IPS-18c (cell line): Measurements from ENCODE around the gene DSCAM.

Source experiments
- H3K4me3 ChIP-seq: 2 replicates; pipeline ENCODE4 v1.7.0; 2013; ENCODE audit warnings: low read depth, mild to moderate bottlenecking, low read length, moderate library complexity; ENCODE audit not compliant: insufficient read depth
- H3K9me3 ChIP-seq: one replicate; pipeline ENCODE4 v1.6.1; 2013; ENCODE audit warnings: mild to moderate bottlenecking, low read length, moderate library complexity; ENCODE audit not compliant: control insufficient read depth, insufficient read depth

The DSCAM gene

DNA sequence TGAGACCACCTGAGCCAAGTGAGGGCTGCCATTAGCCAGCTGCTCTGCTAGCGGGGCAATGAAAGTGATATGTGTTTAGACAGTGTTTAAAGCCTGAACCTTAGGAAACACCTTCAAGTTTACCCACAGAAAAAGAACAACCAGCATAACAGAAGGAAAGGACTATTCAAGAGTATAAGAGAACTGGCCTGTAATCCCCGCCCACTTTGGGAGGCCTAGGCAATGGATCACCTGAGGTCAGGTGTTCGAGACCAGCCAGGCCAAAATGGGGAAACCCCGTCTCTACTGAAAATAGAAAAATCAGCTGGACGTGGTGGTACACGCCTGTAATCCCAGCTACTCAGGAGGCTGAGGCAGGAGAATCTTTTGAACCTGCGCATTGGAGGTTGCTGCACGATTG, 830.3 kb downstream of the DSCAM start:
- Histone ChIP-seq H3K4me3 (no peak overlapping the region), H3K9me3 (no peaks in the 10 kb centered on the region)

DNA sequence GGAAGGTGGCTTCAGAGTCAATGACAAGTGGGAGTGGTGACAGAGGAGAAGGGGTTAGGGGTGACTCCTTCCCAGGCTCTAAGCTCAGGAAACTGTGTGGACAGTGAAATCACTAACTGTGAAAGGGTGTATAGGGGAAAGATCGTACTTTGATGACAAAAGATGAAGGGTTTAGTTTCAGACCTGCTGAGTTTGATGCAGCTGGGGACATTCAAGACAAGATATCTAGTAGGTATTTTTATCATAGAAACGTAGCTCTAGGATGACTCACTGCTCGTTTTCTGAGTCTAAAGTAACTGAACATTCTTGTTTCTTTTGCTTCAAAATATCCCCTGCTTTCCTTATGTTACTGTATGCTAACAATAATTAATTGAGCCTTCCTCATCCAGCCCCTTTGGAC, 830.7 kb downstream of the DSCAM start:
- H3K9me3 ChIP-seq: no peaks in the 10 kb centered on the region
- no peak overlapping the region for H3K4me3 ChIP-seq

DNA sequence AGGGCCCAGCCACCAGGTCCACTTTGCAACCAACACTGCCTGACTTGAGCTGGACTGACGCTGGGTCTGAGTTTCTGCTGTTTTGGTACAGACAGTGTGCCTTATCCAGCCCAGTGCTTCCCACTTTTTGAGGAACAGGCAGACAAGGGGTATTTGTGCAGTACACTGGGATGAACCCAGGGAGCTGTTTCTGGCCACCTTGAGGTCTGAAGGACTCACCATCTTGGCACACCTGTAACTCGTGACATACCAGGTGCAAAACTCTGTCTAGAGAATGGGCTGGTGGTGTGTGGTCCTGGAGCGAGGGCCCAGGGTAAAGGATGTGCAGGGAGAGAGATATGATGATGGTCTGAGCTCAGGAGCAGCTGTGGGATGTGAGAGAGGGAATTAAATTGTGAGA, 831.1 kb downstream of the DSCAM start:
- Histone ChIP-seq H3K4me3 (no peak overlapping the region), H3K9me3 (no peaks in the 10 kb centered on the region)

DNA sequence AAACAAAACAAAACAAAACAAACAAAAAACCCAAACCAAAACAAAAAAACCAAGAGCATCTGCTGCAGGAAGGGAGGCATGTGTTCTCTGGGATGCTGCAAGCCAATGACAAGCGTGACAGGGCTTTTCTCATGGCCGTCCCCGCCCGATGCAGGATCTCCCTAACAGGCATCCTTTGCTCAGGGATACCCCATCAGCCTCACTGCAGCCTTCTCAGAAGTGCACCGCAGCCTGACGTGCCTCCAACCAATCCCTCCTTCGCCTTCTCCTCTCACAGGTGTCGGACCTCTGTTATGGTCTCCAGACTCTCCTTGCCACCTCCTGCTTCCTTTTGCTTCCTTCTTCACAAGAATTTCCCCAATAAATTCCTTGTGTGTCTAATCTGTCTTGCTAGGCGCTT, 832.6 kb downstream of the DSCAM start:
- no peaks in the 10 kb centered on the region for H3K9me3 ChIP-seq

DNA sequence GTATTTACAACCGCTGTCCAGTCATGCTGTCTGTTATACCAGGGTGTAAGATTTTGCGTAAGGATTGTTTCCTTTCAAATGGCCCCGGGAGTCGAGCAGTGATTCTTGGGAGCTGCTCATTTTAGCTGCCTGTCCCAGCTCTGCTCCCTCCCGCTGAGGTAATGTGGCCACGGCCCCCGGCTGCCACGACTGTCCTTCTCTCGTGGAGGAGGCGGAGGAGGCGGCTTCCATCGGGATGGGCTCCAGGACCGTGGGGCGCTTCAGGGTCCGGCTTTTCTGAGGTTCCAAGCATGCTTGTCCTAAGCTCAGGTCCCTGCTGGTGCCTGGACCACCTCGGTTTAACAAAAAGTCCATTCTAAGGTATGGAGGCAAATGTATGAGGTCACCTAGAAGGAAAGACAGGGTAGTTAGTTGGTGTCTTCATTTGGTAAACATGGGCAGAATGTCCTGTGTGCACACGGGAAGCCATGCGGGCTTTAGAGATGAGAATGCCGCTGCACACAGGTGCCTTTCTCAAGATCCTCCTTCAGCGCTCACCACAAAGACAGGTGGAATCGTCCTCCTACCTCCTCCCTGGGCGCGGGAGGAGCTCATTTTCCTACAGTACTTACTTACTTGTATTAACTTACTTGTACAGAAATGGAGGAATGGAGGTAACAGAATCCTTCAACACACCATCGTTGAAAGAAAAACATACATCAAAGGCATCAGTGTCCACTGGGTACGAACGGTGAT, 833.8 kb downstream of the DSCAM start:
- Histone ChIP-seq H3K4me3 (no peak overlapping the region), H3K9me3 (no peaks in the 10 kb centered on the region)

More for the DNA sequence above, 832.6 kb downstream of the DSCAM start:
- no peak overlapping the region for H3K4me3 ChIP-seq

DNA sequence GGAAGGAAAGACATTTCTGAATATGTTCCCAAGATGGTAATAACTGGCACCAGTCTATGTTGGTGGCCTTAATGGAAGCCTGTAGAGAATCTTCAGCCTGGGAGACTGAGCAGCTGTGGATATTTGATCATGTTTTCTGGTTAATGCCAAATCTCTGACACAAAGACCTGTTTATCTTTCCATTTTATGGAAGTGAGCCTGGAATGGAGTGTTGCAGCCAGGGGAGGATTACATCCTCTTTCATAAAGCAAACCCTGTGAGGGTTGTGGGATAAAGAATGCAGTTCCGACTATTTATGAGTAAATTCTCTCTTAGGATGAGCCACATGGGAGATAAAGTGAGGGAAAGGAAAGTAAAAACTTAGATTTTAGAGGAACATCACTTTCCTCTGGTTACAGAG, 835.6 kb downstream of the DSCAM start:
- H3K4me3 ChIP-seq: no peak overlapping the region
- H3K9me3 ChIP-seq: no peaks in the 10 kb centered on the region

DNA sequence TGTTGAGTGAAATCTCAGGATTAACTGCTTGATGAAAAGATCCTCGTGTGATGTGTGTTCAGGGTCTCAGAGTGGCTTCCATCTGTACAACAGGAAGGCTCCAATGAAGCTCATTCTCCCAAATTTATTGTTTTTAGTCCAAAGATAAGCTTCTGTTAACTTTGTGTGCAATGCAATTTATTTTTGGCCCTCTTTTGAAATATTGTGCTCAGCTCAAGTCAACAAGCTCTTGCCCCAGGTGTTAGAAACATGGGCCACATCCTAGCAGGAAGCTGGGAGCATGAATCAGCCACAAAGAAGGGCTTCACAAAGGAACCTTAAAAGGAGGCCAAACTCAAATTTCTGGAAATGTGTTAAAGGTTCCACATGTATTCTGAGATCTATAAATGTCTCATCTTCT, 844.0 kb downstream of the DSCAM start:
- no peak overlapping the region for H3K4me3 ChIP-seq
- no peaks in the 10 kb centered on the region for H3K9me3 ChIP-seq

DNA sequence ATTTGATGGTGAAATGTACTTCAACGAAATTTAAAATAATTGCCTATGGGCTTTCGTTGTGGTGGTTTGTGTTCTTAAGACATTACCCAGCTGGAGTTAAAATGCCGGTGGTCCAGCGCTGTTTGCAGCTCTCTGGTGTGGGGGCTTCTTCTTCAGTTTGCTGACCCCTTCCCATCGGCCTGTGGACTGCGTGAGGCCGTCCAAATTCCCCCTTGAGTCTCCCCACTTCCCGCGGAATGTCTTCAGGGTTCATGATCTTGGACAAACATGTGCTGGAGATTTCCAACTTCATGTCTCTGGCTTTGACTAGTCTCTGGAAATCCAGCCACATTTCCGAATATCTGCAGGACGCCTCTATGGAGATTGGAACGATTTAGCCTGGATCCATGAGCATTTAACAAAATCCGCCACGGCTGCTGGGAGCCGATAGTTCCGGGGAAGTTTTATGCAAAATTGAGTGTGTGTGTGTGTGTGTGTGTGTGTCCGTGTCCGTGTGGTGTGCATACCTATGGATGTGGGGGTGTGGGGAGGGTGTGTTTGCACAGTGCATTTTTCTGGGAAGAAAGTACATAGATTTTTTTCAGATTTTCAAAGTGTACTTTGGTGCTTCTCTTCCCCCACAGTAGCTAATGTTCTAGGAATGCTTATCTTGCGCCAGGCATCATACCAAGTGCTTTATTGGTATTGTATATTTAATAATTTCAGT, 862.5 kb downstream of the DSCAM start:
- Histone ChIP-seq H3K9me3 (peaks cover 2% of the 10 kb centered on the region), H3K4me3 (no peak overlapping the region)

DNA sequence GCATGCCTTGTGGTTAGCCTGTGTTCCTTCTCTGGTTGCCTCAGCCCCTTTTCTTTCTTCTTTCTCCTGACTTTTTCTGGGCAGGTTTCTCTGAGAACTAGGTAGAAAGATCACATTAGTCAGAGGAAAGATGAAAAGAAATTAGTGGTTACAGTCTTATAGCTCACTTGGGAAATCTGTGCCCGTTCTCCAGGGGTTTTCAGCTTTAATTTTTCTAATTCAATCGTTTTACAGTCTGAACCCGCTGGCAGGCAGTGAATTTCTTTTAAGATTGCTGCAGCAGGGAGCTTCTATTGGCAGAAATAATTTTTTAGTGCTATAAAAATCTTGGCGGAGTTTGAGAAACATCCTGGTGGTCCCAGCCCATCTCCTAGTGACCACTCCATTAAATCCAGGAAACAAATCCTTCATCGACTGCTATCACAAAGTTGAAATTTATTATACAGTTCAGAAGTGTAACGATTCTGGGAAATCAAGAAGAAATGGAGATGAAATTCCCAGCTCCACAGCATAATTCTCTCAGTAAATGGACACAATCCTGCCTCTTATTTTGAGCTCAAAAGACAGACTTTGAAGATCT, 866.6 kb downstream of the DSCAM start:
- Histone ChIP-seq H3K4me3 (no peak overlapping the region), H3K9me3 (peaks cover 2% of the 10 kb centered on the region)

DNA sequence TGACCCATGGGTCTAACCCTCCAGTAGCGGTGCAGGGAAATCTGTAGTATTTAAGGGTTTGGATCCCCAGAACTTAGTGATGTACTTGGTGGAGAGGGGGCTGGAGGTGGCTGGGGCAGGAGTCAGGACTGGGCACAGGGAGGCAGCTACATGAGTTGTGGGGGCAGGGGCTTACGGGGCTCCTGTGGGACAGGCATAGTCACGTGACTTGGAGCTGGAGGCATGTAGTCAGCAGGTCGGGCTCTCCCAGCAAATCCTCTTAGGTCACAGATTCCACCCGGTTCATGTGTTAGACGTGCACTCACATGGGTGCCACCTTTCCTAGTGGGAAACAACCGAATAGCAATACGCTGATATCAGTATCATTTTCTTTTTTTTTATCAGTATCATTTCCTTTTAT, 867.6 kb downstream of the DSCAM start:
- peaks cover 2% of the 10 kb centered on the region for H3K9me3 ChIP-seq
- H3K4me3 ChIP-seq: no peak overlapping the region

DNA sequence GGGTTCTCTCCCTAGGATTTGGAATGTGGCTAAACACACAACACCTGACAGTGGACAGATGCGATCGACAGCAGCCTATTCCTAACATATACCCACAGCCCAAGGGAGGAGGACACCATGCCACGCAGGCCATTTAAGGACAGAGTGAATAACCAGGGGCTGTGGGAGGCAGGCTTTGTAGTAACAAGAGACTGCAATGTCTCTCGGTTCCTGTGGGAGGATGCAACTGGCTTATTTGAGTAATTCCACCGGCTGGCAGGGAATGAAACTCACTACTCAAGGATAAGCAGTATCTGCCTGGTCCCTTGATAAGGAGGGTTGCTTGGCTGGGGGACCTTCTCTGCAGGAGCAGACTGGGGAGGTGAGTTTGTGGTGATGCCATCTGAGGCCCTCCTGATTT, 870.2 kb downstream of the DSCAM start:
- H3K9me3 ChIP-seq: peaks cover 2% of the 10 kb centered on the region
- H3K4me3 ChIP-seq: no peak overlapping the region

DNA sequence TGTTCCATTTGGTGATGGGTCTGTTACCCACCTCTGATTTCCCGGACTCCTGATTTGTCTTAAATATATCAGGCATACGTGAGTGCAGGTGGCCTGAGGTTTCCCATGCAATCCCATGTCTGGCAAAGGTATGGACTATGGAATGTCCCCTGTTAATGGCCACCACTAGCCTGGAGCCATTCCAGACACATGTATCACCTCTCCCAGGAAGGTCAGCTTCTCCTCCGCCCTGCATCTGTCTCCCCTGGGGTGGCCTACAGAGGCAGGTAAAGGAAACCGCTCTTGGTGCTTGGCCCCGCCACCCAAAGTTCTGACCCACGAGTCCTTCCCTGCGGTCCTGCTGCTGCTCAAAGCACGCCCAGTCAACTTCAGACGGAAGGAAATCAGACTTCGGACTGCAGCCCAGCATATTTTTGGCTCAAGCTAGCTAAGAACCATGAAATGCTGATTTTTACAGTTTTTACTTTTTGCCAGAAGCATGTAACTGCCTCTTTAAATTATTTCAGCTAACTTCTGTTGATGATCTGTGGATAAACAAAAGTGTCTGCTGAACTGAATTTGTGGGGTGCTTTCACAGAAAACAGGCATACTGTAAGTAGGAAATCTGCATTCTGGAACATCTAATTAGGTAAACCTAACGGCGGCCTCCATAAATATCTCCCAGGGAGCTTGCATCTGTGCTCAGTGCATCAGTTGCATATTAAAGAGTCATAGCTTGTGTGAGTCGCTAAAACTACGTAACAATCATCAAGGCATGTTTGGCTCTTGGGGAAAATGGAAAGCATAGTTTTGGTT, 873.8 kb downstream of the DSCAM start:
- Histone ChIP-seq H3K4me3 (no peak overlapping the region), H3K9me3 (no peaks in the 10 kb centered on the region)

DNA sequence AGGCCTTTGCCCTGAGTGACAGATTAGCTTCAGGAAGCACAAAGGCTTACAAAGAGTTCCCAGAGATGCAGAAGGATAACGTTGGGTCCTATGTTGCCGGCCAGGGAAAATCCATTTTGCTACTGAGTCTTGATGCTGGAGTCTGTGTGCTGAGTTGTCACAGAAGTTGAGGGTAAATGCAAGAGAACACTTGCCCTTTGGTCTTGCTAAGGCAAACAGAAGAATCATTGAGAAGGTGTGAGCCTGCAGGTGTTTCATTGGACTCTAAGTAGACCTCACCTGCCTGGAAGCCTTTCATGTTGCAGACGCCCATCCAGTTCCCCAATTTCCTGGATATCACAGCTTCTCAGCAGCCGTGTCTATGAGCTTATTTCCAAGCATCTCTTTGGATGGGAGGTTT, 874.5 kb downstream of the DSCAM start:
- H3K9me3 ChIP-seq: no peaks in the 10 kb centered on the region

DNA sequence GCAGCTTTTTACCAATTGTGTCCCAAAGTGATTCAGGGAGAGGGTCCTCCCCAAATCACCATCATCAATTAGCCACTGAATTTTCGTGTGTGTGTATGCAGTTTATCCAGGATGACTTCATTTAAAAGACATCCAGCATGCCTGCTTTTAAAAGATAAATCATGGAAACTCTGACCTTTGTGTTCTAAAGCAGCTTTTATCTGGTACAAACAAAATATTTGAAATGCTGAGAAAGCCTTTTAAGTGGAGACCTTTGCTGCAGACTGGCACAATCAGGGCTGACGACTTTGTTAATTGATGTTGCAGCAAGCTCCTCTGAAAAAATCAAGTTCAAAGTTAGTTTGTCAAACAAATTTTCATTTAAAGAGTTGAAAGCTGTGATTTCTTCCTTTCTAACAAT, 875.0 kb downstream of the DSCAM start:
- Histone ChIP-seq H3K9me3 (no peaks in the 10 kb centered on the region), H3K4me3 (no peak overlapping the region)

More for the DNA sequence above, 874.5 kb downstream of the DSCAM start:
- H3K4me3 ChIP-seq: no peak overlapping the region

DNA sequence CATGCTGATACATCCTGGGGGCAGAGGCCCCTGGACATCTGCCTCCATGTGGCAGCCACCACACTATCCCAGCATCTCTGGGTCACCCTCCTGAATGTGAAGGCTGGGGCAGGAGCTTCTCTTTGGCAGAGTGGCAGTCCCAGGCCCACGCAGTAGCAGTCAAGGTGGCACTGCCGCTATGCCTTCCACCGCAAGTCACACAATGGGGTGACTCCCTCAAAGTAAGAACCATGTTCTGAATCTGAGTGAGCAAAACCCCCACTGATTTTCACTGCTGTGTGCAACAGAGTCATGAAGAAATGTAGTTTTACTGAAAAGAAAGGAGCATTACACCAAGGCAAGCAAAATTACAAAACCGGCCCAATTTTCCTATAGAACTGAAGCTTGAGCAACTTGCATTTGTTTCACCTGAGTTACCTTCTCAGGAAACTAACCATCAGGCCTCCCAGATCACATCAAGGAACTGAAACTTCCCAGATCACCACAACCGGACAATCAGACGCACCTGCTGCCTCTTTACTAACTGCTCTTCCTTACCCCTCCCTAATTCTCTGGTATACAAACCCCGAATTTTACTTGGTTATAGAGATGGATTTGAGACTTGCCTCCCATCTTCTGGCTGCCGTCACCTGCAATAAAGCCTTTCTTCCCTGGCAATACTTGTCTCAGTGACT, 877.1 kb downstream of the DSCAM start:
- Histone ChIP-seq H3K9me3 (no peaks in the 10 kb centered on the region), H3K4me3 (no peak overlapping the region)

DNA sequence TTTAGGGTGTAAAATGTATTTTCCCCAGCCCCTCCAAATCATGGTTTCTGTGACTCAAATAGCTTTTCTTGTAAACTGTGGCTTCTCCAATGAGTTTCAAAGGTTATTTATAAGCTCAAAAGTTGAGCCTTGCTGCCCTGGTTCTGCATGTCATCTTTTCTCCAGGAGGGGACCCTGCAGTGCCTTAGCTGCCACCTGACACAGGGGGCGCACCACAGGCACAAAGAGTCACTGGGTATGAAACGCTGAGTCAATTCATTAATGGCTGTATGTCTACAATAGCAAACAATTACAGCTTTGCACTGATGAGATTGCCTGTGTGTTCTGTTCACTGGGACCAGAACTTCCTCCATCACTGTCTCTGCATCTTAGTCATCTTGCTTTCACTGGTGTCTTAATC, 878.9 kb downstream of the DSCAM start:
- Histone ChIP-seq H3K4me3 (no peak overlapping the region), H3K9me3 (no peaks in the 10 kb centered on the region)

DNA sequence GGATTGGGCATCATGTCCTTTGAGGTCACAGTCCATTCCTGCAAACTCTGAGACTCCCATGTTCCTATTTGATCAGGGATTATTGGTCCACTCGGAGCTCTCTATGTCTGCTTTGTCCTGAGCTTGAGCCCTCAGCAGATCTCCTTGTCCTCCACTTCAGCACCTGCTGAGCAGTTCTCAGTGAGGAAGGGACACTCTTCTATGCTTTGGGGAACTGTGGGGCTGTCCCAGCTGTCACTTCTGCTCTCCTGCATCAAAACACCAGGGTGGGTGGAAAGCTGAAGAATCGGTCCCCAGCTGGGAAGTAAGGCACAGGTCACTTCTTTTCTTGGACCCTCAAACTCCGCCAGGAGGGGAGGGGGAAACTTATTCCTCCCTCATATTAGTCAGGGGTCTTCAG, 880.2 kb downstream of the DSCAM start:
- Histone ChIP-seq H3K4me3 (no peak overlapping the region), H3K9me3 (no peaks in the 10 kb centered on the region)
